IMR-90 (cell line): ENCODE data around the gene SRMS. TPM values are rescaled to one million over a fixed set of nuclear protein-coding genes. Genes with fewer than 3 reads are reported as not detected.

Source experiments
- ATAC-seq: fragments of 200-7000 bp; cut with Tn5 transposase; 2 replicates; pipeline ENCODE4 v1.9.1; 2020; ENCODE audit warnings: low read depth, mild to moderate bottlenecking, moderate library complexity
- BruUV-seq: library from RNA; stranded (reverse); fragments of 400-500 nt; replicated peaks from 2 replicates; lab custom pipeline; 2021; lab: Mats Ljungman, UMichigan
- CTCF ChIA-PET: fragments of 300-600 bp; formaldehyde crosslinking; extraction: SDS; loops from one replicate; lab custom pipeline; 2021; ENCODE audit warnings: antibody characterized with exemption; lab: Yijun Ruan, JAX
- POLR2A ChIA-PET: fragments of 300-600 bp; sonication (Branson Sonifier 250); formaldehyde crosslinking; loops from one replicate; lab custom pipeline; 2022; ENCODE audit warnings: antibody characterized with exemption; ENCODE audit not compliant: unreplicated experiment; lab: Charles Lee
- DNase-seq: peaks from one replicate; pipeline ENCODE4 v3.0.0; 2013
- H2AFZ ChIP-seq: replicated peaks from 2 replicates; pipeline ENCODE3; 2013; ENCODE audit warnings: low read length, mild to moderate bottlenecking; ENCODE audit not compliant: poor library complexity
- H2AK5ac ChIP-seq: 2 replicates; pipeline ENCODE4 v1.6.1; 2013; ENCODE audit warnings: low read depth, low read length, inconsistent platforms
- H2AK9ac ChIP-seq: replicated peaks from 2 replicates; pipeline ENCODE3; 2013; ENCODE audit warnings: mild to moderate bottlenecking, low read depth, low read length, moderate library complexity; ENCODE audit not compliant: poor library complexity
- H2BK120ac ChIP-seq: 2 replicates; pipeline ENCODE4 v1.6.1; 2013; ENCODE audit warnings: low read depth, low read length, inconsistent platforms
- H2BK15ac ChIP-seq: 3 replicates; pipeline ENCODE4 v1.6.1; 2013; ENCODE audit warnings: low read depth, low read length, inconsistent platforms
- H2BK20ac ChIP-seq: 2 replicates; pipeline ENCODE4 v1.6.1; 2013; ENCODE audit warnings: low read depth, mild to moderate bottlenecking, inconsistent platforms, low read length, moderate library complexity
- H2BK5ac ChIP-seq: 2 replicates; pipeline ENCODE4 v1.6.1; 2013; ENCODE audit warnings: mild to moderate bottlenecking, low read depth, low read length, inconsistent platforms; ENCODE audit not compliant: poor library complexity, severe bottlenecking
- H3K14ac ChIP-seq: replicated peaks from 2 replicates; pipeline ENCODE4 v1.6.1; 2013; ENCODE audit warnings: low read depth, low read length, inconsistent platforms
- H3K18ac ChIP-seq: 2 replicates; pipeline ENCODE4 v1.6.1; 2013; ENCODE audit warnings: low read depth, low read length, control low read depth
- H3K23ac ChIP-seq: 2 replicates; pipeline ENCODE4 v1.6.1; 2013; ENCODE audit warnings: low read depth, low read length, inconsistent platforms
- H3K27ac ChIP-seq: 2 replicates; pipeline ENCODE4 v1.5.1; 2013; ENCODE audit warnings: mild to moderate bottlenecking, control low read depth, low read length; ENCODE audit not compliant: insufficient read depth
- H3K27me3 ChIP-seq: 2 replicates; pipeline ENCODE4 v1.6.1; 2013; ENCODE audit warnings: low read length; ENCODE audit not compliant: control insufficient read depth, insufficient read depth
- H3K36me3 ChIP-seq: 2 replicates; pipeline ENCODE4 v1.6.1; 2013; ENCODE audit warnings: low read length, mixed read lengths; ENCODE audit not compliant: control insufficient read depth, insufficient read depth
- H3K4ac ChIP-seq: 2 replicates; pipeline ENCODE4 v1.6.1; 2013; ENCODE audit warnings: low read depth, low read length, inconsistent platforms
- H3K4me1 ChIP-seq: 2 replicates; pipeline ENCODE4 v1.6.1; 2013; ENCODE audit warnings: low read length, mixed read lengths; ENCODE audit not compliant: control insufficient read depth, insufficient read depth
- H3K4me2 ChIP-seq: 2 replicates; pipeline ENCODE4 v1.6.1; 2013; ENCODE audit warnings: low read depth, mild to moderate bottlenecking, control low read depth, low read length, moderate library complexity
- H3K4me3 ChIP-seq: 2 replicates; pipeline ENCODE4 v1.5.1; 2013; ENCODE audit warnings: low read depth, mild to moderate bottlenecking, control low read depth, low read length, moderate library complexity; ENCODE audit not compliant: insufficient read depth
- H3K56ac ChIP-seq: 2 replicates; pipeline ENCODE4 v1.6.1; 2013; ENCODE audit warnings: low read length, inconsistent platforms; ENCODE audit not compliant: insufficient read depth; ENCODE audit errors: extremely low read depth
- H3K79me1 ChIP-seq, 2 experiments: 2 replicates each; pipeline ENCODE4 v1.6.1; 2013; ENCODE audit warnings: low read length in 2 of 2, inconsistent platforms in 1 of 2, low read depth in 1 of 2
- H3K9ac ChIP-seq: 2 replicates; pipeline ENCODE4 v1.6.1; 2013; ENCODE audit warnings: low read depth, low read length, control low read depth
- H3K9me1 ChIP-seq: 2 replicates; pipeline ENCODE4 v1.6.1; 2013; ENCODE audit warnings: low read length, inconsistent platforms; ENCODE audit not compliant: insufficient read depth
- H3K9me3 ChIP-seq: 2 replicates; pipeline ENCODE4 v1.6.1; 2013; ENCODE audit warnings: low read length; ENCODE audit not compliant: control insufficient read depth, insufficient read depth
- H4K20me1 ChIP-seq: 2 replicates; pipeline ENCODE4 v1.6.1; 2013; ENCODE audit warnings: low read length, inconsistent platforms; ENCODE audit not compliant: insufficient read depth
- H4K5ac ChIP-seq: 2 replicates; pipeline ENCODE4 v1.6.1; 2013; ENCODE audit warnings: mild to moderate bottlenecking, low read depth, low read length, control low read depth
- H4K8ac ChIP-seq, 2 experiments: 2 replicates each; pipeline ENCODE4 v1.6.1; 2013; ENCODE audit warnings: low read depth in 2 of 2, low read length in 2 of 2, control low read depth in 1 of 2, inconsistent platforms in 1 of 2
- H4K91ac ChIP-seq: 2 replicates; pipeline ENCODE4 v1.6.1; 2013; ENCODE audit warnings: low read depth, low read length, inconsistent platforms; ENCODE audit not compliant: insufficient read depth
- BHLHE40 ChIP-seq: fragments of 150-350 bp; IDR thresholded peaks from 2 replicates; pipeline ENCODE4 v1.6.1; 2016; ENCODE audit warnings: mild to moderate bottlenecking, low read depth, low read length
- CHD1 ChIP-seq: IDR thresholded peaks from 2 replicates; pipeline ENCODE4 v1.6.1; 2012; ENCODE audit warnings: low read depth, low read length, improper control_type of control experiment
- NFE2L2 ChIP-seq: fragments of 150-350 bp; IDR thresholded peaks from 2 replicates; pipeline ENCODE4 v1.6.1; 2016; ENCODE audit warnings: low read depth, mild to moderate bottlenecking, low read length
- RCOR1 ChIP-seq: IDR thresholded peaks from 2 replicates; pipeline ENCODE4 v1.6.1; 2012; ENCODE audit warnings: mild to moderate bottlenecking, low read length, improper control_type of control experiment; ENCODE audit not compliant: insufficient replicate concordance
- RFX5 ChIP-seq: IDR thresholded peaks from 2 replicates; pipeline ENCODE4 v1.8.0; 2012; ENCODE audit warnings: low read depth, mild to moderate bottlenecking, low read length, moderate library complexity
- SMC3 ChIP-seq: fragments of 150-350 bp; IDR thresholded peaks from 2 replicates; pipeline ENCODE4 v1.6.1; 2016; ENCODE audit warnings: low read depth, mild to moderate bottlenecking, antibody characterized with exemption, low read length, moderate library complexity
- WGBS, 2 experiments: methylation state at CpG; one replicate each; pipeline versions ENCODE4 v1.1.5 to v1.1.7; 2013; ENCODE audit warnings: missing lambda C conversion rate in 2 of 2; ENCODE audit not compliant: insufficient read length in 1 of 2; ENCODE audit errors: extremely low coverage in 2 of 2; 5-methylcytosine and 5-hydroxymethylcytosine counted together
- dilution Hi-C: fragments of 300-500 bp; cut with HindIII; formaldehyde crosslinking; loops from one replicate; pipeline ENCODE4 v1.14.3; 2018; ENCODE audit warnings: low sequenced_read_pairs; ENCODE audit not compliant: unreplicated experiment
- in situ Hi-C: fragments of 300-500 bp; cut with MboI; formaldehyde crosslinking; loops from 3 replicates; pipeline ENCODE4 v1.14.3; 2019; ENCODE audit warnings: low sequenced_read_pairs, inconsistent platforms, mixed read lengths
- intact Hi-C: fragments of 100-400 bp; cut with micrococcal nuclease; formaldehyde crosslinking; loops from 2 replicates; pipeline ENCODE4 v1.10.0; 2022
- polyA plus RNA-seq, 3 experiments: library from polyadenylated mRNA; depleted of rRNA; stranded (reverse); fragments of >200 nt; gene quantifications; 2 replicates each; pipeline ENCODE4 v1.2.3, GENCODE V29; 2012; ENCODE audit warnings: low replicate concordance in 1 of 3
- total RNA-seq: library from RNA; depleted of rRNA; stranded (reverse); fragments of >200 nt; gene quantifications from 2 replicates; pipeline ENCODE4 v1.2.3, GENCODE V29; 2012
- TF ChIP-seq, protein P1 (sequence below): fragments of 150-350 bp; IDR thresholded peaks from 2 replicates; pipeline ENCODE4 v1.6.1; 2016; ENCODE audit warnings: low read depth, mild to moderate bottlenecking, low read length, moderate library complexity, borderline replicate concordance
- TF ChIP-seq, protein P2 (sequence below): conservative IDR thresholded peaks from 2 replicates; pipeline ENCODE4 v1.5.1; 2012; ENCODE audit warnings: mild to moderate bottlenecking, low read depth, low read length, improper control_type of control experiment

The SRMS gene
- total and polyA plus RNA-seq, 2 of the 4 experiments (the other 2 are of a cell fraction): not detected

- H4K20me1 ChIP-seq: no peaks in the 10 kb centered on the region
- ATAC-seq (no peak), DNase-seq (no peak)
- H3K9me3 ChIP-seq: no peaks in the 10 kb centered on the region
- H4K91ac ChIP-seq: no peak overlapping the region
- H2BK5ac ChIP-seq: no peak overlapping the region
- no peak overlapping the region for H3K27ac ChIP-seq
- no peak overlapping the region for H3K4me2 ChIP-seq
- H3K4me3 ChIP-seq: no peak overlapping the region
- H3K4me1 ChIP-seq: peaks cover 10% of the 10 kb centered on the region
- TF ChIP-seq RFX5 (no peak), BHLHE40 (no peak), RCOR1 (no peak), CHD1 (no peak), NFE2L2 (no peak), SMC3 (no peak)
- TF ChIP-seq, protein P1, sequence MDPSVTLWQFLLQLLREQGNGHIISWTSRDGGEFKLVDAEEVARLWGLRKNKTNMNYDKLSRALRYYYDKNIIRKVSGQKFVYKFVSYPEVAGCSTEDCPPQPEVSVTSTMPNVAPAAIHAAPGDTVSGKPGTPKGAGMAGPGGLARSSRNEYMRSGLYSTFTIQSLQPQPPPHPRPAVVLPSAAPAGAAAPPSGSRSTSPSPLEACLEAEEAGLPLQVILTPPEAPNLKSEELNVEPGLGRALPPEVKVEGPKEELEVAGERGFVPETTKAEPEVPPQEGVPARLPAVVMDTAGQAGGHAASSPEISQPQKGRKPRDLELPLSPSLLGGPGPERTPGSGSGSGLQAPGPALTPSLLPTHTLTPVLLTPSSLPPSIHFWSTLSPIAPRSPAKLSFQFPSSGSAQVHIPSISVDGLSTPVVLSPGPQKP: no peak
- TF ChIP-seq, protein P2, sequence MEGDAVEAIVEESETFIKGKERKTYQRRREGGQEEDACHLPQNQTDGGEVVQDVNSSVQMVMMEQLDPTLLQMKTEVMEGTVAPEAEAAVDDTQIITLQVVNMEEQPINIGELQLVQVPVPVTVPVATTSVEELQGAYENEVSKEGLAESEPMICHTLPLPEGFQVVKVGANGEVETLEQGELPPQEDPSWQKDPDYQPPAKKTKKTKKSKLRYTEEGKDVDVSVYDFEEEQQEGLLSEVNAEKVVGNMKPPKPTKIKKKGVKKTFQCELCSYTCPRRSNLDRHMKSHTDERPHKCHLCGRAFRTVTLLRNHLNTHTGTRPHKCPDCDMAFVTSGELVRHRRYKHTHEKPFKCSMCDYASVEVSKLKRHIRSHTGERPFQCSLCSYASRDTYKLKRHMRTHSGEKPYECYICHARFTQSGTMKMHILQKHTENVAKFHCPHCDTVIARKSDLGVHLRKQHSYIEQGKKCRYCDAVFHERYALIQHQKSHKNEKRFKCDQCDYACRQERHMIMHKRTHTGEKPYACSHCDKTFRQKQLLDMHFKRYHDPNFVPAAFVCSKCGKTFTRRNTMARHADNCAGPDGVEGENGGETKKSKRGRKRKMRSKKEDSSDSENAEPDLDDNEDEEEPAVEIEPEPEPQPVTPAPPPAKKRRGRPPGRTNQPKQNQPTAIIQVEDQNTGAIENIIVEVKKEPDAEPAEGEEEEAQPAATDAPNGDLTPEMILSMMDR: no peak
- H3K4ac ChIP-seq: no peak overlapping the region
- H4K8ac ChIP-seq: no peak overlapping the region
- in situ Hi-C loops (no loop called here), dilution Hi-C loops (no loop called here), intact Hi-C loops (no loop called here)
- no peak overlapping the region for H2AK9ac ChIP-seq
- no TSS peak for BruUV-seq
- no peak overlapping the region for H2BK20ac ChIP-seq
- H3K79me1 ChIP-seq: peaks cover 4 to 13% of the 10 kb centered on the region in 2 experiments
- H2BK15ac ChIP-seq: no peak overlapping the region
- H3K23ac ChIP-seq: no peak overlapping the region
- POLR2A ChIA-PET: no interaction called here
- H2AK5ac ChIP-seq: no peak overlapping the region
- H4K5ac ChIP-seq: no peak overlapping the region
- CTCF ChIA-PET: no interaction called here
- H3K36me3 ChIP-seq: peaks cover 24% of the 10 kb centered on the region
- 100% methylated on average over 5 of the region's 28 CpGs; no CpG with 5 or more reads in 1 of the 2 experiments for WGBS, 2 experiments
- H3K9ac ChIP-seq: no peak overlapping the region
- peaks cover 3% of the 10 kb centered on the region; the same call in 1 of the 2 replicates for H3K9me1 ChIP-seq
- no peak overlapping the region for H2BK120ac ChIP-seq
- no peak overlapping the region for H3K56ac ChIP-seq
- no peak overlapping the region for H3K14ac ChIP-seq
- no peaks in the 10 kb centered on the region for H3K27me3 ChIP-seq
- no peak overlapping the region for H3K18ac ChIP-seq
- H2AFZ ChIP-seq: peak overlapping the region; percentile 21
Observed at GRCh38 chr20:63570281-63571086, 22.9 kb upstream of the SRMS start.
